Right lobe of liver (tissue), 6 donors: Measurements from ENCODE around the gene GPR87. TPM values are rescaled to one million over a fixed set of nuclear protein-coding genes. Genes with fewer than 3 reads are reported as not detected.

Source experiments
- ATAC-seq, 4 donors: fragments of 200-7000 bp; cut with Tn5 transposase; one replicate each; pipeline ENCODE4 v1.9.1; 2020; ENCODE audit warnings: mild to moderate bottlenecking in 4 of 4, moderate library complexity in 4 of 4
- DNase-seq, 3 donors: peaks; one replicate each; pipeline ENCODE4 v3.0.0-alpha.2; 2020
- H3K27ac ChIP-seq, 3 donors: fragments of 200-600 bp; one replicate each; pipeline ENCODE4 v1.8.0; 2022
- H3K27me3 ChIP-seq, 2 donors: fragments of 200-600 bp; one replicate each; pipeline ENCODE4 v1.8.0; 2022
- H3K36me3 ChIP-seq, 4 donors: fragments of 200-600 bp; sonication (generic) in 1 of 4; one replicate each; pipeline versions ENCODE4 v1.5.1 to v1.8.0; 2017 to 2022; ENCODE audit warnings: control low read depth in 1 of 4
- H3K4me1 ChIP-seq, 4 donors: fragments of 200-600 bp; sonication (generic) in 1 of 4; one replicate each; pipeline versions ENCODE4 v1.5.1 to v1.8.0; 2017 to 2022; ENCODE audit warnings: control low read depth in 1 of 4
- H3K4me3 ChIP-seq, 3 donors: fragments of 200-600 bp; one replicate each; pipeline ENCODE4 v1.8.0; 2022
- H3K9me3 ChIP-seq, 4 donors: fragments of 200-600 bp; sonication (generic) in 1 of 4; one replicate each; pipeline versions ENCODE4 v1.5.1 to v1.8.0; 2017 to 2022; ENCODE audit warnings: control low read depth in 1 of 4
- CTCF ChIP-seq, 4 donors: fragments of 200-600 bp in 3 of 4; fragments of 450-650 bp in 1 of 4; IDR thresholded peaks; one replicate each; pipeline versions ENCODE4 v1.5.1 to v1.8.0; 2016 to 2022; ENCODE audit warnings: antibody characterized with exemption in 4 of 4, mild to moderate bottlenecking in 2 of 4
- POLR2A ChIP-seq: fragments of 450-650 bp; IDR thresholded peaks from one replicate; pipeline ENCODE4 v1.6.1; 2017; ENCODE audit warnings: antibody characterized with exemption, mild to moderate bottlenecking
- WGBS: methylation state at CpG from one replicate; pipeline ENCODE4 v1.1.6; 2018; ENCODE audit warnings: low coverage, low lambda C conversion rate; ENCODE audit not compliant: insufficient coverage; ENCODE audit errors: missing lambda C conversion rate; 5-methylcytosine and 5-hydroxymethylcytosine counted together
- intact Hi-C, 2 donors: fragments of 100-400 bp; cut with DNase I; formaldehyde crosslinking; loops; one replicate each; pipeline versions ENCODE4 v1.11.2 to v1.14.1; 2022
- long read RNA-seq: library from polyadenylated mRNA; unstranded; transcript quantifications from one replicate; pipeline ENCODE4 v2.0.0, GENCODE V29; 2019
- total RNA-seq, 6 experiments: library from RNA; depleted of rRNA in 2 of 6; stranded (reverse); fragments of >200 nt in 2 of 6; fragmentation: NEBNext Ultra II Directional in 3 of 6; extraction: Animal tissue kit (Norgen Biotek cat#: 25700) in 3 of 6; gene quantifications; one replicate each; pipeline versions ENCODE4 v1.1.0 to v1.2.4, GENCODE V29; 2016 to 2023
- donor health status: DM: no; HTN: yes; CAD: no.
- donor health status: DM: no; HTN: no; CAD: no.
- donor health status: DM: no; HTN: no; CAD: no.
- donor health status: DM: no; HTN: yes; CAD: no.
- donor health status: DM: no; HTN: yes; CAD: no.

GPR87 gene
- total RNA-seq = not detected
- long read RNA-seq = 0 reads

- H3K27me3 ChIP-seq = no peaks in the 10 kb centered on the region
- H3K4me3 ChIP-seq = no peak within 1 kb of the TSS
- no peak for TF ChIP-seq POLR2A
- TF ChIP-seq CTCF (IDR thresholded peaks at IDR 0.05) = no peak
- intact Hi-C loops = no loop called here
- H3K9me3 ChIP-seq = no peaks in the 10 kb centered on the region
- DNase-seq (no peak), ATAC-seq (no peak)
- H3K4me1 ChIP-seq = no peaks in the 10 kb centered on the region
- WGBS = 57% methylated on average over 7 of the region's 7 CpGs
- no peak within 1 kb of the TSS for H3K27ac ChIP-seq
- no peaks in the 10 kb centered on the region for H3K36me3 ChIP-seq
Observed at GRCh38 chr3:151316267-151316991, at the start of gene GPR87. Gene GPR87 (minus strand): TSS chr3:151316820. CDS start chr3:151300100, 16,720 bp downstream.

- no peaks in the 10 kb centered on the region for H3K27me3 ChIP-seq
- 56% methylated on average over 3 of the region's 3 CpGs for WGBS
- no peak overlapping the region for H3K27ac ChIP-seq
- H3K4me3 ChIP-seq = no peak overlapping the region
- DNase-seq (no peak), ATAC-seq (peak in 3 of 4 donors; percentile 23 to 39 (median 32))
- no peaks in the 10 kb centered on the region for H3K4me1 ChIP-seq
- no peaks in the 10 kb centered on the region for H3K9me3 ChIP-seq
- intact Hi-C loops = no loop called here
- TF ChIP-seq CTCF (IDR thresholded peaks at IDR 0.05) (no peak), POLR2A (no peak)
- no peaks in the 10 kb centered on the region for H3K36me3 ChIP-seq
Observed at GRCh38 chr3:151362751-151363174, 46.1 kb upstream of the GPR87 start.

- Histone ChIP-seq H3K27me3 (no peaks in the 10 kb centered on the region), H3K4me1 (no peaks in the 10 kb centered on the region), H3K9me3 (no peaks in the 10 kb centered on the region), H3K4me3 (no peak overlapping the region), H3K27ac (no peak overlapping the region), H3K36me3 (no peaks in the 10 kb centered on the region)
- DNase-seq = no peak
- ATAC-seq = no peak
- intact Hi-C loops = no loop called here
- WGBS = 73% methylated on average over 2 of the region's 2 CpGs
- TF ChIP-seq POLR2A = no peak
- TF ChIP-seq CTCF (IDR thresholded peaks at IDR 0.05) = no peak
Observed at GRCh38 chr3:151357463-151357850, 40.8 kb upstream of the GPR87 start.

- no peaks in the 10 kb centered on the region for H3K36me3 ChIP-seq
- H3K27me3 ChIP-seq = no peaks in the 10 kb centered on the region
- no peak overlapping the region for H3K4me3 ChIP-seq
- ATAC-seq (peak in 1 of 4 donors; percentile 30), DNase-seq (no peak)
- intact Hi-C loops = no loop called here
- H3K9me3 ChIP-seq = no peaks in the 10 kb centered on the region
- H3K4me1 ChIP-seq = no peaks in the 10 kb centered on the region
- WGBS = 49% methylated on average over 2 of the region's 2 CpGs
- TF ChIP-seq CTCF (IDR thresholded peaks at IDR 0.05) (no peak), POLR2A (no peak)
- H3K27ac ChIP-seq = no peak overlapping the region
Observed at GRCh38 chr3:151356794-151357462, 40.3 kb upstream of the GPR87 start.
